NCI-H526 treated with DMSO at 0.1 percent for 48 hours (cell line): Measurements from ENCODE around the gene GIMAP8.
"Not testable (repeated sequence)": the region's sequence is repeated elsewhere in the genome, so short reads cannot be mapped to it uniquely, and the experiment has no call there.

Experiments used
- DNase-seq: peaks from one replicate; lab custom pipeline; 2025; lab: John Stamatoyannopoulos, UW

The GIMAP8 gene

DNA sequence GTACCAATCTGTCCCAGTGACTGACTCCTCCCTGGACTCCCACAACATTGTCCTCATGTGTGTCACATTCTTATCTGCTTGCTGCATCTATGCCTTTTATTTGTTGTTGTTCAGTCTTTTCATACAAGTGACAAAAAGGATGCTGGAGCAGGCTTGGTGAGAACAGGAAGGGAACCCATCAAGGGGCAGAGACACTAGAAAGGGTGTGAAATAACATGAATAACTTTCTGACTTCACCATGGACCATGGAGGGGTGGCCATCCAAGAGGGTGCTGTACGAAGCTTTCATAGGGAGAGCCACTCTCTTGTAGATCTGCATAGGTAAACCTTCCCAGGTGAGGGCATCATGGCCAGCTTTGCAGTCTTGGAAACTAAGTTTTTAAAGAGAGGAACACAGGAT, 14.5 kb downstream of the GIMAP8 start:
- no peak for DNase-seq

DNA sequence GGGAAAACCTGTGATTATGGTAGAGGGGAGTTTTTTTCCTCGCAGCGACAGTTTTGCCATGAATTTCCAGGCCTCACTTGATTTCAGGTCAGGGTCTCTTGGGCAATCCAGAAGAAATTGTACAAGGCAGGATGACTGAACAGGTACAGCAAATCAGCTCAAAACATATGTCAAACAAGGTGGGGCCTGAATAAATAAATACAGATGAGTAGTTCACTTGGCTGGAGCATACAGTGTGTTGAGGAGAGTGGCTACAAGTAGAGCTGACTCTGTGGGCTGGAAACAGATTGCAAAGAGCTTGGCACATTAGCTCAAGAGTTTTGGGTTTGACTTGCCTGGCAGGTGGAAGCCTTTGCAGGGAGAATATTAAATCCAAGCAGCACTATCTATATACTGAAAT, 15.0 kb downstream of the GIMAP8 start:
- no peak for DNase-seq

DNA sequence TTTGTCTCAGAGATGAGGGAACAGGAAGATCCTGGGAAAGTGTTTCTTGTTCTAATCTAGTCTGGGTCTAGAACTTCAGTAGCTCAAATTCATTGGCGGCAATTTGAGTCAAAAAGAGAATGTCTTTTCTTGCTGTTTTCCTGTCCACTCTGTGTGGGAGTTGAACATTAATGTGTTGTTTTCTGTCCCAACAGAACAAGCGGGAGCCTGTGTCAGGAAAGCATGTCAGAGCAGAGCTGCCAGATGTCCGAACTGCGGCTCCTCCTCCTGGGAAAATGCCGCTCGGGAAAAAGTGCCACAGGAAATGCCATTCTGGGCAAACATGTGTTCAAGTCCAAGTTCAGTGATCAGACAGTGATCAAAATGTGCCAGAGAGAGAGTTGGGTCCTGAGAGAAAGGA, 16.0 kb downstream of the GIMAP8 start:
- DNase-seq: no peak

DNA sequence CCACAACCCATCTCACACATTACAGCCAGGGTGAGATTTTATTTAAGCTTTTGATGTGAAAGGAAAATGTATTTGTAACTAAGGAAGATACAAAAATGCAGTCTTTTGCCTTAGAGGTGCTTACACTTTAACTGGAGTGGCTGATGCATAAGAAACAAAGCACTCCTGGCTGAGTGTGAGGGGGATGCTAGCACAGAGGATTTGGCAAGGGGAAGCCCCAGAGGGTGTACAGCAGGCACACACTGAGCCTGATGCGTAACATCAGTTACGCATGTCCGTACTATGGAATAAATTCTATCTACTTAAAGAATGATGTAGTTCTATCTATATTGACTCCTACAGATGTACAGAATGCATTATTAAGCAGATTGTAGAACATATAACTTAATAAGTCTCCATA, 17.8 kb downstream of the GIMAP8 start:
- no peak for DNase-seq

DNA sequence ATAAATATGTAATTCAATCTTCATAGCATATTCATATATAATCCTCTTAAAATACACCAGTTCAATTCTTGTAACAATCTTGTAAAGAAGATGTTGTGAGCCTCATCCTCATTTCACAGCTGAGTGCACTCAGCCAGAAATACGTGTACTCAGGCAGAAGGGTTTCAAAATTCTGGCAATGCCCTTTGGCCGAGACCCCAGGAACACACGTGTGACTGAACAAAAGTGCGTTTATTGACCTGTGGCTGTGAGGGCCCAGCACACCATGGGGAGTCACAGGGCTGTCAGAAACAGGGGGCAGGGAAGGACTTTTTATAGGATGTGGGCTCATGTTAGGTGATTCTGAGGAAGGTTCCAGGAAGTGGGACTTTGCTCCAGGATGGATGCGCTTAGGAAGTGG, 21.5 kb downstream of the GIMAP8 start:
- DNase-seq: no peak

DNA sequence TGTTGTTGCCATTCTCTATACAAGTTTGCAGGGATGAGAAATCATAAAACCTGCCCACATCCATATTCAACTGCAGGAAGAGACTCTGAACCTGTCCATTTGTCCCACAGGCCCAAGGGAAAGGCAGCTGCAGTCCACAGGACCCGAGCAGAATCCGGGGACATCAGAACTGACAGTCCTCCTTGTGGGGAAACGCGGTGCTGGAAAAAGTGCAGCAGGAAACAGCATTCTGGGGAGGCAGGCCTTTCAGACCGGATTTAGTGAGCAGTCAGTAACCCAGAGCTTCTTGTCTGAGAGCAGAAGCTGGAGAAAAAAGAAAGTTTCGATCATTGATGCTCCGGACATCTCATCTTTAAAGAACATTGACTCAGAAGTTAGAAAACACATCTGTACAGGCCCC, 23.5 kb downstream of the GIMAP8 start:
- no peak for DNase-seq

DNA sequence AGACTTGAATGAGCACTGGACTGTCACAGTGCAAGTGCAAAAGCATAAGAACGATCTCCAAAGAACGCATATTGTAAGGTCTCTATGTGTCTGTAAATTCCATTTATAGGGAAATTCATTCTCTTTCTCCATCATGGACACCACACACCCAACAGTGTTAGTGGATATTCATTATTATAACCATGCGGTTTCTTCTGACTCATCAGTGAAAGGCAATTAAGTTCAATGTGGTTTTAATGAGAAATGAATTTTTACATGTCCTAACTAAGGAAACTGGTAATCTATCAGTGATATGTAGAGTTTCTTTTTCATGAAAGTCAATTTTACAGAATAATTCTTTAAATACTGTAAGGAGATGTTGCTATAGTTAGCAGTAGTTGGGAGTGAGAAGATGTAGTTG, 25.9 kb downstream of the GIMAP8 start:
- DNase-seq: no peak

DNA sequence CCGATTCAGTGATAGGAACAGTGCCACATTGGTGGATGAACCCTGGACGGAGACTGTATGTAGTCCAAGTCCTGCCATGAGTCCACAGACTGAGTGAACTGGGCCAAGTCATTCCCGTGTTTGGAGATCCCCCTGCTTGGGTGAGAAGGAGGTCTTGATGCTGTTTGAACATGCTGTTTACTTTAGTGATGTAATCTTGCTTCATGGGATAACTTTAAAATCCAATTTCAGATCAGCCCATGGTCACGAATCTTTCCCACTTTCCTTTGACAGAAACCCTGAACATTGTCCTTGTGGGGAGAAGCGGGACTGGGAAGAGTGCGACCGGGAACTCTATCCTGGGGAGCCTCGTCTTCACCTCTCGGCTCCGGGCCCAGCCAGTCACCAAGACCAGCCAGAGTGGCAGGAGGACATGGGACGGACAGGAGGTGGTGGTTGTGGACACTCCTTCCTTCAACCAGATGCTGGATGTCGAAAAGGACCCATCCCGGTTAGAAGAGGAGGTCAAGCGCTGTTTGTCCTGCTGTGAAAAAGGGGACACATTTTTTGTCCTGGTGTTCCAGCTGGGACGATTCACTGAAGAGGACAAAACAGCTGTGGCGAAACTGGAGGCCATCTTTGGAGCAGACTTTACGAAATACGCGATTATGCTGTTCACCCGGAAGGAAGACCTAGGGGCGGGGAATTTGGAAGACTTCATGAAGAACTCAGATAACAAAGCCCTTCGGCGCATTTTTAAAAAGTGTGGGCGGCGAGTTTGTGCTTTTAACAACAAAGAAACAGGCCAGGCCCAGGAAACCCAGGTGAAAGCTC, 26.6 kb downstream of the GIMAP8 start:
- DNase-seq: no peak

DNA sequence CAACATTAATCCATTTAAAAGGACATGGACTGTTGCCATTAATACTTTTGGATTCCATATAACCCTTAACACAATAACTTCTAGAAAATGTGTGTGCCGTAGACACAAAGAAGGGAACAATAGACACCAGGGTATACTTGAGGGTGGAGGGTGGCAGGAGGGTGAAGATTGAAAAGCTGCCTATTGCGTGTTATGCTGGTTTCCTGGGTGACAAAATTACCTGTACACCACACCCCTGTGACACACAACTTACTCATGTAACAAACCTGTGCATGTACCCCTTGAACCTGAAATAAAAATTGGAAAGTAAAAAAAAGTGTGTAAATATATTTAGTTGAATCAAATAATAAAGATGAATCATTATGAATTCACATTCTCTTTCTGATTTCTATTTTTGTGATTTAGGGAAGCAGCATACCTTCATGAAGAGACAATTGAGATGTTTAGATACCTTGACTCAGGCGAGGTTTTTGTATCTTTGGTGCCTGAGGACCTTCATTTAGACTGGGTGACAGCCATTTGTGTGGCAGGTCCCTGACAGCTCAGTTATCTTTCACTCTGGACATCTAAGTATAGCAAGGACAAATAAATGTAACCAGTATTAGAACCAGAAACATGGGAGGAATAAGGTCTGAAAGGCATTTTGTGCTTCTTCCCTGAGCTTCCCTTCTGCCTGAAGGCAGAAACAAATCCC, 28.7 kb downstream of the GIMAP8 start:
- DNase-seq: no peak

DNA sequence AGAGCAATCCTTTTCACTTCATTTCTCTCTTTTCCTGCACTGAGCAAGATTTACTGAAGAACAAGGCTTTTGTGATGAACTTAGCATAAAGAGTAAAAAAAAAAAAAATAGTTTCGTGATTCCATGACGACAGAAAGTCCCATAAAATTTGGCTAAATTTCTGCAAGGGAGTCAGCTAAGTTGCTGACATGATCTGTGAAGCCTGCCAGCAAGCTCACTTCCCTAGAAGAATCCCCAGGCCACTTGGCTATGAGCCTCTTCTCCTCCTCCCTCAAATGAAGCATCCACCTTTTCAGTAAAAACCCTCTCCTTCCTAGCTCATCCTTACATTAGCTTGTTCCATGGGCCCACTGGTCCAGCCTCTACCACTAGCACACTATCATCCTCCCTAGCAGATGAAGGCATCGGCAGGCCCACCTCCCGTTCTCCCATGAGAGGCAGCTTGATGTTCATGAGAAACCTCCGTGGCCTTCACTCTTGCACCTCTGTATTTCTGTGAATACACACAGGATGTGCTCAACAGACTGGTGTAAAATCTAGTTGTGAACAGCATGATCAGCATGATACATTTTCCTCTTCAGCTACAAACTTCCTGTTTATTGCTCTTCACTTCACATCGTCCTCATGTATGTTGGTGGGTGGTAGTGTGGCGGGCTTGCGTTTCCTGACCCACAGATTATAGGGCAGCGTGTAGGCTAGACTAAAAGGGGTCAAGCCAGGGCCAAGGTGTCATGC, 30.9 kb downstream of the GIMAP8 start:
- DNase-seq: no peak

DNA sequence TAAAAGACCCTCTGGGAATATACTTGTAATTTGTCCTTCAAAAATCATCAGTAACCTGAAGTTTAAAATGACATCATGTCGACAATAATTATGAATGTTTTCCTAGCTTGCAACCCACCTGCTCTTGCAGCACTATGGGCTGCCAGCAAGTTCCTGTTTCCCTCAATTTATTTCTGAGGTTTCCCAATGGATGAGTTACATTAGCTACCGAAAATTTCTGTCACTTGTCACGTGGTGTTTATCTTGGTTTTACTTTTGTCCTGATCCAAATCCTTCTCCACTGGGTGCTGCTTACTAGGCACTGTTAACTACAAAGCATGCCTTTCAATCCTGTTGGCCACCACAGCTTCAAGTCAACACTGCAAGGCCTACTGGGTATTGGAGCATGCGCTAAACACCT, 31.5 kb downstream of the GIMAP8 start:
- no peak for DNase-seq

DNA sequence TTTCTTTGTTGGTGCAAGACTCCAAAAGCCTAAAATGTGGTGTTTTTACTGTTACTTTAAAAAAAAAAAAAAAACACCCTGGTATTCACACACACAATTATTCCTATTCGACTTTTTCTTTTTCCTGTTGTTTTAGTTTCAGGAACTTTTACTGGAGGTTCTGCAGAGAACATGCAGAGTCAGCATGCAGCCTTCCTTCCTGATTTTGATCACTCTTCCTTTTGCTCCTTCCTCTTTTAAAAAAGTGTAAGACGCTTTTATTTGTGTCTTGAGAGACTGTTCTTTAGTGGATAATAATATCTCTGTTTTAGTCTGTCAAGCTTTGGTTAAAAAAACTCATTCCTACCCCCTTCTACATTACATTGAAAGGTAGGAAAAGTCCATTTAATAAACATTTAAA, 33.1 kb downstream of the GIMAP8 start:
- DNase-seq: not testable (repeated sequence)

DNA sequence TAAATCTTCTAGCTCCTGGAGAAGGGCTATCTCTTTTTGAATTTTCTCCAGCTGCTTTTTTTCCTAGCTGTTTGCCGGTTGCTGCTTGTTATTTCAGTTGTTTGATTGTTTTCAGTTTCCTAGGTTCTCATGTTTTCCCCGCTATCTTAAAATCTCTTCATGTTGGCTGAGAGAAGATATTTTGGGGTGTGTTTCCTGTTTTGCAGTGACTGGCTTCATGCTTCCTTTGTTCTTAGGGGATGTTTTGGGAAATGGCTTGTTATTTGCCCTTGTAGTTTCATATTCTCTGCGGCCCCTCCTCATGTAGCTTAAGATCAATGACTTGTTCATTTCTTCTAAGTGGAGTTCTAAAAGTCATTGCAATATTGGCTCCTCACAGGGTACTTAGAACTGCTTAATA, 33.6 kb downstream of the GIMAP8 start:
- not testable (repeated sequence) for DNase-seq

DNA sequence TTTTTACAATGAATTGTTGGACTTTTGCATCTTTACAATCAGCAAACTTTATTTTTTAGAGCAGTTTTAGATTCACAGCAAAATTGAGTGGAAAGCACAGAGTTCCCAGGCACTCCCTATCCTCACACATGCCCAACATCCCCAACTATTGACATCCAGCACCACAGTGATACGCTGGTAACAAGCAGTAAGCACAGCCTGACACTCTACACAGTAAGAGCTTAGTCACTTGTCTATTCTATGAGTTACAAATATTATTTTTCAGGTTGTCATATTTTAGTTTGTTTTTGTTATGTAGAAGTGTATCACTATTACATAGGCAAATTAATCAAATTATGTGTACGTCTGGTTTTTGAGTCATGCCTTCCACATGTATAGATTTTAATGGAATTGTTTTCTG, 37.2 kb downstream of the GIMAP8 start:
- no peak for DNase-seq

DNA sequence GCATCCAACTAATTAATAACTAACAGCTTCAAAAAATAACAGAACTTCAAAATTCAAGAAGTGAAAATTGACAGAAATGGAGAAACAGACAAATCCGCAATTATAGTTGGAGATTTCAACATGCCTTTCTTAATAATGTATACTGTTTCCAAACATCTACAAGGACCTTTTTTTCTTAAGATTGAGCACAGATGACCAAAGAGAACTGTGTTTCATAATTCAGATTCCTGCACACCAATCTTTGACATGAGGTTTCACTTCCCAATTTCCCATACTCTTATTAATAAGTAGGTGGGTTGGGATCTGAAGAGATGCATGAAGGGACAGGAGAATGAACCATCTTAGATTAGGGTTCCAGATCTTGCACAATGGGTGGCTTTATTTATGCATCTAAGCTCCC, 39.4 kb downstream of the GIMAP8 start:
- DNase-seq: no peak

DNA sequence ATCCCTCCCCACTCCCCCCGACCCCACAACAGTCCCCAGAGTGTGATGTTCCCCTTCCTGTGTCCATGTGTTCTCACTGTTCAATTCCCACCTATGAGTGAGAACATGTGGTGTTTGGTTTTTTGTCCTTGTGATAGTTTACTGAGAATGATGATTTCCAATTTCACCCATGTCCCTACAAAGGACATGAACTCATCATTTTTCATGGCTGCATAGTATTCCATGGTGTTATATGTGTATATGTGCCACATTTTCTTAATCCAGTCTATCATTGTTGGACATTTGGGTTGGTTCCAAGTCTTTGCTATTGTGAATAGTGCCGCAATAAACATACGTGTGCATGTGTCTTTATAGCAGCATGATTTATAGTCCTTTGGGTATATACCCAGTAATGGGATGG, 43.0 kb downstream of the GIMAP8 start:
- DNase-seq: not testable (repeated sequence)

DNA sequence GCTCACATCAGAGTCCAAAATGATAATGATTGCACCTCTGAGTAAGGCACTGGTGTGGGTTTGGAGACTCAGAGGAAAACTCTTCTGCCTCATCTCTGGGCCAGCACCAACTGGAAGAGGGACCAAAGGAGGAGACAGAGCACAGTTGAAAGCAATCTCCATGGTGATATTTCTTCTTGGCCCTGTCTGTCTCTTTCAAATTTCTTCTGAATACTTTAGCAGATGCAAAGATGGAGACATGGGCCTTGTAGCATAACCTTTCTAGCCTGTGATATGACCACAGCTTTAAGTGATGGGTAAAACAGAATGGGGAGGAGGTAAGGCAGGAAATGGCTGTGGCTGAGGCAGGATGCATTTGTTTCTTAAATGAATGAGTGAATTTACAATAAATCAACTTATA, 52.1 kb downstream of the GIMAP8 start:
- DNase-seq: no peak

DNA sequence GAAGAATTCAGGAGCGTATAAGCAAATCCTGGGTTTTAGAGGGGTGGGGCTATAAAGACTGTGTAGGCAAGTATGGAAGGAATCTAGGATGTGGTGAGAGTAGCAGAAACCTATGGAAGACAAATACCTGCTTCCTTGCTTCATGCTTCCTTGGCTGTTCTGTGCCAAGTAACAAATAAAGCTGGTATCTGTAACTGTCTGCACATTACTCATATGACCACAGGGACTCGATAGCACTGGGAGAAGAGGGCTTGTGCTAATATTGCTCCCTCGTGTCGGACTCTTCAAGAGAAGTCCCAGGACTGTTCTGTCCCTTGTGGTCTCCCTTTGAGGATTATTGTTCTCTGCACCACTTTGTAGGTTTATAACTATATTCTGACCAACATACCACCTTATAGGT, 52.7 kb downstream of the GIMAP8 start:
- no peak for DNase-seq

DNA sequence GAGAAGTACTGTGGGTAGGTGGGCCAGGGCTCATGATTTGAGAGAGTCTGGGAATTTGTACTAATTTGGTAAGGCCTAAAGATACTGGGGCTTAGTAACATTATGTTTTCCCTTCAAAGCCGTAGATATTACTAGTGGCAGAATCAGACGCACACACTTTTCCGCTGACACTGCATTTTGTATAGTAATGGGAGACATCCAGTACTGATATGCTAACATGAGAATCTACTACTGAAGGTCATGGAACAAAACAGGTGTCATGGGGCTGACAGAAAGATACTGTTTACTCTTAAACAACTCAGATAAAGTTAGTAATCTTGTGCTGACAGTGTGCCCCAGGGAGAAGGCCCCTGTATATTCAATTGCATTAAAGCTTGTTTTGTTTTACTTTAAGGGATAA, 53.2 kb downstream of the GIMAP8 start:
- DNase-seq: no peak

DNA sequence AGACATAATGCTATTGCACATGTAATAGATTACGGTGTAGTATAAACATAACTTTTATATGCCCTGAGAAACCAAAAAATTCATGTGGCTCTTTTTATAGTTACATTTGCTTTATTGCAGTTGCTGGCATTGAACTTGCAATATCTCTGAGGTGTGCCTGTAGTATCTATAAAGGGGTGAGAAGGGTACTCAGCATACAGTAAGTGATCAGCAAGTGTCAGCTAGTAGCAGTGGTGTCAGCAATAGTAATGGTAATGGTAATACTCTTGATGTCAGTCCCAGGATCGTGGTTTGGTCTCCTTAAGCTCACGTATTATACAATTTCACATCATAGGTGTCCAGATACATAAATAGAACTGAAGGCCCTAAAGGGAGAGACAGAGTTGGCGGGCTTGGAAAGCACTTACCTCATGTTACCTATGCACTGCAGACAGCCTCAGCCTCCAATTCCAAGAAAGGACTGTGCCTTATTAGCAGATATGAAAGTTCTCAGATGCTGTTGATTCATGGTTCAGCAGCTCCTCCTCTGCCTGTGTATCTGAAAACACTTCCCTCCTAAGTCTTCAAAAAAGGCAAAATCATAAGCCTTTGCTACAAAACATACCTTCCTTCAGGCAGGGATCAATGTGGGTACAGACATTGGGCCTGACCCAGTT, 57.6 kb downstream of the GIMAP8 start:
- no peak for DNase-seq

DNA sequence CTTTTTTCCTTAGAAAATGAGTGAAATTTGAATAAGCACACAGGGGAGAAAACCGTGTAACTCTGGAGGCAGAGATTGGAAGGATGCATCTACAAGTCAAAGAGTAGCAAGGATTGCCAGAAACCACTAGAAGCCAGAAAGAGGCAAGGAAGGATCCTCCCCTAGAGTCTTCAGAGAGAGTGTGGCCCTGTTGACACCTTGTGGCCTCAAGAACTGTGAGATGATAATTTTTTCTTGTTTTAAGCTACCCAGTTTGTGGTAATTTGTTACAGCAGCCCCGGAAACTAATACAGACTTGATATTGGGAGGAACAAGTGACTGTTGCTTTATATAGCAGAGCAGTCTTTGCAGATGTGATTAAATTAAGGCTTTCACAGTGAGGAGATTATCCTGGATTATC, 60.6 kb downstream of the GIMAP8 start:
- no peak for DNase-seq

DNA sequence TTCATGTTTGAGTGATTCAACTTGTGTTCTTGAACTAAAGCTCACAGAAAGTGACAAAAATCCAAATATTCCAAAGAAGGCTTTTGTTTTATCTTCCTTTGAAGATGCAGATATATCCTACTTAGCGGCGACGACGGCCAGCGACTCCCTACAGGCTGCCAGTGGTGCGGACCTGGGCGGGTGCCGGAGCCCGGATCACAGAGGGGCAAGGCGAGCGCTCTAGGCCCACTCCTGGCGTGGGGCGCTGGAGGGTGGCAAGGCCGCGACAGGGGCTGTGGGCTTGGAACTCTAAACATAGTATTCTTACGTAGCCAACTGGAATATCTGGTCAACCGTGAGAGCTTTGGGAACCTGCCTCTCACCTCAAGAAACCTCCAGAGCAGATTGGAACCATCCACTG, 63.3 kb downstream of the GIMAP8 start:
- DNase-seq: no peak
